ENCODE data around the gene NTN1.
"Not testable (repeated sequence)": the region's sequence is repeated elsewhere in the genome, so short reads cannot be mapped to it uniquely, and the experiment has no call there.

Gene NTN1

DNA sequence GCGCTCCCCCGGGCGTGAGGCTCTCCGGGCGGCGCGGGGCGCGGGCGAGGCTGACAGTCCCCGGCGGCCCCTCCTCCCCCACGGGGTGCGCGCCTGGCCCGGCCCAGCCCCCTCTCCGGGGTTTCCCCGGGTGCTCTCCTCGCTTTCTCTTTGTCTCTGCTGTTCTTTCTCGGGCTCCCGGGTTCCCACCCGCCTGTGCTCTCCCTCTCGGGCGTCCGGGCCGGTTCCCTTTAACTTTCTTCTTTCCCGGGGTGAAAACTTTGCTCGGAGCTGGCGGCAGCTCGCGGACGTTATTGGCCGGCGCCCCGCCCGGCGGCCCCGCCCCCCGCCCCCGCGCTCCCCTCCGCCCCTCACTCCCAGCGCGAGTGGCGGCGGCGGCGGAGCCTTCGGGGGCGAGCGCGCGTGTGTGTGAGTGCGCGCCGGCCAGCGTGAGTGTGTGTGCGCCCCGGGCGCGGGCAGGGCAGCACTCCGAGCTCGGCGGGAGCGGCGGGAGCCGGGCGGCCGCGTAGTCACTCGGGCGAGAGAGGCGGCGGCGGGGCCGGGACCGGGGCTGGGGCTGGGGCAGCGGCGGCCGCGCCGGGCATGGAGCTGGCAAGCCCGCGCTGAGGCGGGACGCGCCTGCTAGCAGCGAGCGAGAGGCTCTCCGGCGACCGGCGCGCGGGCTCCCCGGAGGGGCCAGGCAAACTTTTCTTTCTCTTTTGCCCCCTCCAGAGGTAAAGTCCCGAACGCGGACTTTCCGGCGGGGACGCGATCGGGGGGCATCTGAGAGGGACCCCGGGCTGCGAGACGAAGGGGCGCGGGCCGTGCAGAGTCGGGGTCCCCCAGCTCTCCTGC, at the start of gene NTN1:
Gene NTN1, plus strand, starts transcription at position 353 of the 834 bp plus-strand sequence. CDS start 864 bp downstream, outside the sequence.
- DNase-seq = peak; percentile 42

DNA sequence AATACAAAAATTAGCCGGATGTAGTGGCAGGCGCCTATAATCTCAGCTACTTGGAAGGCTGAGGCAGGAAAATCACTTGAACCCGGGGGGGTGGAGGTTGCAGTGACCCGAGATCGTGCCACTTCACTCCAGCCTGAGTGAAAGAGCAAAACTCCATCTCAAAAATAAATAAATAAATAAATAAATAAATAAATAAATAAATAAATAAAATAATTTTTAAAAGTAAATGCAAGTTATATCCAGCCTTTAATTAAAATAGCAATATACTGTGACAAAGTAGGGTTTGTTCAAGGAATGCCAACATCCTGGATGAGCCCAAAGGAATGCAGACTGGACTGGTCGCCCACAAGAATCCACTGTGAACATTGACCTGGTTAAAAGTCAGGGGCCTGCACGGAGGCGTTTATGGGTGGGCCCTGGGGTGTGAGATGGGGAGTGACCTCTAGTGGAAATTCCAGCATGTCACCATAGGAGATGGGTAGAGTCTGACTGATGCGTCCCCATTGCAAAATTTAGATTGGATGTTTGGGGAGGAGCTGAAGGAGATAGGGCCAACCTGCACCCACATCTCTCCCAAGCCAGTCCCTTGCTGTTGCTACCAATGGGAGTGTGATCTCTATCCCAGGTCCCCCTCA, 46.1 kb upstream of the NTN1 start:
- no peak for DNase-seq

DNA sequence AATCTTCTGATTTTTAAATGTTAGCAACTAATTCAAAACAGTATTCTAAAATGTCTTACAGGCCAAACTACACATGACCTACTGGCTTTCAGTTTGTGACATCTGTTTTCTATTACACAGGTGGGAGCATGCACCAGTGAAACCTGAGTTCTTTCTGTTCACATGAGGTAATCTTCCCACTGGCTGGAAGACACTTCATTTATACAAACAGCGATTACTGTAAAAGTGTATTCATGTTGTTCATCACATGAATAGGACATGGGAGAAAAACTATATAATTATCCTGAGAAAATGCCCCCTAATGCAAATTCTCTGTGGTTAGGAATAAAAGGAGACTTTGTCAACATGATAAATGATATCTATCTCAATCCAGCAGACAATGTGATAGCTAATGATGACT, 44.7 kb upstream of the NTN1 start:
- DNase-seq = no peak

DNA sequence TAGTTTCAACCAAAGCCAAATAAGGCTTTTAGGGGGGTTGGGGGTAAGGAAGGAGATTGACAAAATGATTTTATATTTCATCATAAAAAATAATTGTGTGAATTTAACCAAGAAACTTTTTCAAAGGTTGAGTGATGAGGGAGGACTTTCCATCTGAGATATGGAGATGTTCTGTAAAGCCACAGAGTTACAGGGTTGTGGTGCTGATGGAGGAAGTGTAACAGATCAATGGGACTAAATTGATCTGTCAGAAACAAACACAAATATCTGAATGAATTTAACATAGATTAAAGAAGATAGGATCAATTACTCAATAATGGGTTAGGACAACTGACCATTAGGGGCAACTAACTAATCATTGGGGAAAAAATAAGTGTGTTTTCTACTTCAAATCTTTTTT, 41.6 kb upstream of the NTN1 start:
- no peak for DNase-seq

DNA sequence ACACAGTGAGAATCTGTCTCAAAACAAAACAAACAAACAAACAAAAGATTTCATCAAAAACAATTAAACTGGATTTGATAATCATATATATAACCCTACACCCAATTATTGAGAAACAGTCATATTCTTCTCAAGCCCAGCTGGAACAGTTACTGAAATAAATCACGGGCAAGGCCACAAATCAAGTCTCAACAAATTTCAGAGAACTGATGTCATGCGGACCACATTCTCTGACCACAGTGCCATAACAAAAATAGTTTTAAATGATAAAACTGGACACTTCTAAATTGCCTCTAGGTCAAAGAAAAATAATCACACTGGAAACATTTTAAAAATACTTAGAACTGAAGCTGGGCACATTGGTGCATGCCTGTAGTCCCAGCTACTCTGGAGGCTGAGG, 39.9 kb upstream of the NTN1 start:
- DNase-seq = no peak

DNA sequence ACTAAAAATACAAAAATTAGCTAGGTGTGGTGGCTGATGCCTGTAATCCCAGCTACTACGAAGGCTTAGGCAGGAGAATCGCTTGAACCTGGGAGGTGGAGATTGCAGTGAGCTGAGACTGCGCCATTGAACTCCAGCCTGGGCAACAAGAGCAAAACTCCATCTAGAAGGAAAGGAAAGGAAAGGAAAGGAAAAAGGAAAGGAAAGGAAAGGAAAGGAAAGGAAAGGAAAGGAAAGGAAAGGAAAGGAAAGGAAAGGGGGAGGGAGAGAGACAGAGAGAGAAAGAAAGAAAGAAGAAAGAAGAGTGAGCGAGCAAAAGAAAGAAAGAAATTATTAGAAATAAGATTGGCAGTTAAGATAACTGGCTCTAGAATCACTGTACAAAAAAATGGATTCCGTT, 37.1 kb upstream of the NTN1 start:
- not testable (repeated sequence) for DNase-seq

DNA sequence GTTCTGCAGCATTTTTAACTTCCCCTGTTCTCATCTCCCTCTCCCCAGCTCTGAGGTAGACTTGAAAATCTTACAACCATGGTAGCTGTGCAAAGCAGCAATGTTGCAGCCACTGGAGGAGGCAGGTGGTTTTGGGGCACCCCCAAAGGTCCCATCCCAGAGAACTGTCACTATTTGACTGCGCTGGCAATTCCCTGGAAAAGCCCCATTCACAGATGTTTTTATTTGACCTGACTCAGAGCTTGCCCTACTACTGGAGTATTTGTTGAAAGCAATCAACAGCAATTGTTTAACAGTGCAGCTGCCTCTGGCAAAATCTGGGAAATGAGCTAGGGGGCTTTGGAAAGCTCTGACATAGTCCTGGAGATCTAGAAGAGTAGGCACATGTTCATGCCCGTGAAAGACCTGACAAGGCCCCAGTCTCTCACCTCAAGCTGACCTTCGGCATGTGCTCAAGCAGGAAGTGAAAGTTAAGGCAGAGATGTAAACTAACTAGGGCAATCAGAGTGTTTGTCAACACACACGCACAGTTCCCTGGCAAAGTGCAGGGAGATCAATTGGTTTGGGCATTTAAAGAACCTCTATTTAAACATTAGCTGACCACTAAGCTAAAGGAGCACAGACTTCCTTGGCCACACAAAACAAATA, 36.1 kb upstream of the NTN1 start:
- DNase-seq = no peak

DNA sequence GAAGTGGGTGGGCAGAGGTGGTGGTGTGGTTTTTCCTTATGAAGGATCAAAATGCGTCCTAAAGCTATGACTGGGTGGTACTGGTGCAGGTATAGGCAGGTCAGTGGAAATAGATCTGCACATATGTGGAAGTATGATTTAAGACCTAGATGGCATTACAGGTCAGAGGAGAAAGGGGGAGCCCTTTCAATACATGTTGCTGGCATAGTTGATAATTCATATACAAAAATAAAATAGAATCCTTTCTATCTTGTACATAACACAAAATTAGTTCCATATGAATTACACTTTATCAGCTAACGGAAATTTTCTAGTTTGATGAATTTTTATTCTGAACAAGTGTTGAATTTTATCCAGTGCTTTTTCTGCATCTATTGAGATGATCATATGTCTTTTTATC, 35.0 kb upstream of the NTN1 start:
- DNase-seq = no peak

DNA sequence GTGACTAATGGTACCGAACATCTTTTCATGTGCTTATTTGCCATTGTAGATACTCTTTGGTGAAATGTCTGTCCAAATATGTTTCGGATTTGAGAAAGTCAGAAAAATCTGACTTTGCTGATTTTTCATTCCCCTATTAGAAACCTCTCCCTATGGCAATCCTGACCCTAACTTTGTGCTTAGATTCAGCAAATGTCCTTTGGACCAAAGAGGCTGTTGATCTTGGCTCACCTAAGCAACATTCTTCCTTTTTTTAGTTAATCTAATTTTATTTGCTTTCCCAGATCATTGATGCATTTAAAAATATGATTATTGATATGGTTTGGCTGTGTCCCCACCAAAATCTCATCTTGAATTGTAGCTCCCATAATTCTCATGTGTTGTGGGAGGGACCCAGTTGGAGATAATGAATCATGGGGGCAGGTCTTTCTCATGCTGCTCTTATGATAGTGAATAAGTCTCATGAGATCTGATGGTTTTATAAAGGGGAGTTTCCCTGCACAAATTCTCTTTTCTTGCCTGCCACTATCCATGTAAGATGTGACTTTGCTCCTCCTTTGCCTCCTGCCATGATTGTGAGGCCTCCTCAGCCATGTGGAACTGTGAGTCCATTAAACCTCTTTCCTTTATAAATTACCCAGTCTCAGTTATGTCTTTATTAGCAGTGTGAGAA, 32.9 kb upstream of the NTN1 start:
- DNase-seq = not testable (repeated sequence)

DNA sequence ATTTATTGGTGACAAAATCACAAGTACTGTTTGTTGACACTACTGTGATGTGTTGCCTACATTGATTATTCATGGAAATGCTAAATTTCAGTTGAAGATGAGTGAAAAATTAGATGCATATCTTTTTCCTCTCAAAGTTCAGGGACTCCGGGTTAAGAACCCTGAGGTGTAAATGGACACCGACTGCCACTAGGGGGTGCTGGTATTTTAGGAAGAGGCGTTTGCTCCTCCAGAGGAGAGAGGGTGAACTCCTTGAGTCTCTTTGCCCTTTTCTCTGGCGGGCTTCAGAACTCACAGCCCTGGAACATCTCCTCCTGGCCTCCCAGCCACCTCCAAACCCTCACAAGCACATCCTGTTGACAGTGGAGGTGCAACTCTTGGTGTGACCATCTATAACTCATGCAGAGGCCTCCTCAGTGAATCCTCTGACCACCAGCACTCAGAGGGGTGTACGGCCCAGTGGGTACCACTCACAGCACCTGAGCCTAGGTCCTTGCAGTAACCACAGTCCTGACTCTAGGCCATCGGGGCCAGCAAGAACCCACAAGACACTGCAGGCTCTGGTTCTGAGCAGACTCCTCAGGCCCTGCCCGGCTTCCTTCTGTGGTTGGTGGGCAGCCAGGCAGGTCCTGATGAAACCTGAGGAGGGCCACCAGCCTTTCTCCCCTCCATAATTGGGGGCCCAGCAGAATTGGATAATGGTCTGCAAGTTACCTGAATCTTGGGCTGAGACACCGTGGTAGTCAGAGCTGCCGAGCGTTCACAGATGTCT, 29.6 kb upstream of the NTN1 start:
- DNase-seq = peak; percentile 74

DNA sequence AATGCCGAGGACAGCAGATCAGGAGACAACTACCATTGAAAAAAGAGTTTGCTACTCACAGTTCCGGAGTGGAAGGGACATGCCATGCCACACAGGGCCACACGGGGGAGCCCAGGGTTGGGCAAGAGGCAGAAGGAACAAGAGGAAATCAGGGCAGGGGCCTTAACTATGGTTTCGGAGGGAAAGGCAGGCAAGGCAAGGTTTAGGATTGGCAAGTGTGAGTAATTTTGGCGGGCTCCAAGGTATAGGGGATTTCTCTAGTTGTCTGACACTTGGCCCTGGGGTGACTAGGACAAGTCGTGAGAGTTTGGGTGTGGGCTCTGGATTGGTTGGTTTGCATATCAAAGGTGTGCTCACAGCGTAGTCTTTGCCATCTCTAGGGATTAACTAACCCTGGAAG, 27.0 kb upstream of the NTN1 start:
- peak; percentile 49 for DNase-seq

DNA sequence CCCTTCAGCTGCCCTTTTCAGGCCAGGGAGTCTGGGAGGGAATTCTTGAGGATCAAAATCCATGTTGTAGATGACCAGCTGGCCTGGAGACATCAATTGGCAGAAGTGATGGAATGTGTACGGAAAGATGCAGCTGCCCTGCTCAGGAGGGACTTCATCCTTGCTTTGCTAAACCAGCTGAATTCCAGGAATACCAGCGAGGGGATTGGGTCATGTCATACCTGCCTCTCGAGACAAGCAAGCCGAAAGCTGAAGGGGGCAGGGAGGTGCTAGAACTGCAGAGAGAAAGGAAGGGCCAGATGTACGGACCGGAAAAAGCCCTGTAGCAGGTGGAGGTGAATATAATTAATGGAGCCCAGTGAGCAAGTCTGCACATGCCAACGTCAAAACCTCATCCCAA, 25.6 kb upstream of the NTN1 start:
- DNase-seq = no peak

DNA sequence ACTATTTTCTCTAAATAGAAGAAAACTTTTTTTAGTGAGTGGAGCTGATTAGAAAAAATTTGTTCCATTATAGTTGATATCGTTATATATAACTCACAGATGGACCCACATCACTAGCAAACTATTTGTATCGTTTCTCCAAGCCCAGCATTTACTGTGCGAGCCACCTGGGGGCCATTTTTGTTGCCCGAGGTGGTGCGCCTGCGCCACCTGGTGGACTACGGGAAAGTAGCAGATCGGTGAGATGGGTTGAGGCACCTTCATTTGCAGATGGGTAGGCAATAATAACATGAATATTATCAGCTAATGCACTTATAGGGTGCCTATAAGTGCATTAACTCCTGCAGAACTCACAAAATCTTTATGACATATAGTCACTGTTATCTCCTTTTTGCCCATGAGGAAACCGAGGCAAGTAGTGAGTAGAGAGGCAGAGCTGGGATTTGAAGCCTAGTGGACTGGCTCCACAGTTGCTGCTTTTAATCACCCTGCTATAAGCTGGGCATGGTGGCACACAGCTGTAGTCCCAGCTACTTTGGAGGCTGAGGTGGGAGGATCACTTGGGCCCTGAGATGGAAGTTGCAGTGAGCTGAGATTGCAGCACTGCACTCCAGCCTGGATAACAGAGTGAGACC, 23.2 kb upstream of the NTN1 start:
- DNase-seq = peak; percentile 72

DNA sequence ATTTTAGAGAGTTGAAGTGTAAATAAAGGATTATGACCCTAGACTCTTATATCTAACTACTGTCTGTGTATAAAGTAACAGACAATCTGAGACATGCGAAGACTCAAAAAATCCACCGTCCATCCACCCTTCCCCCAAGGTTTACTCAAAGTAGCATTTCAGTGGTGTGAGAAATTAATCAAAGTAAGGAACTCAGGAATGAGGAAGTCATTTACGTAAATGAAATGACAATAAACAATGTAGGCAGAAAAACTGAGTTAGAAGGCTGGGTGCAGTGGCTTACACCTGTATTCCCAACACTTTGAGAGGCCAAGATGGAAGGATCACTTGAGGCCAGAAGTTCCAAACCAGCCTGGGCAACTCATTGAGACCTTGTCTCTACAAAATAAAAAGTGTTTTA, 19.8 kb upstream of the NTN1 start:
- DNase-seq = no peak

DNA sequence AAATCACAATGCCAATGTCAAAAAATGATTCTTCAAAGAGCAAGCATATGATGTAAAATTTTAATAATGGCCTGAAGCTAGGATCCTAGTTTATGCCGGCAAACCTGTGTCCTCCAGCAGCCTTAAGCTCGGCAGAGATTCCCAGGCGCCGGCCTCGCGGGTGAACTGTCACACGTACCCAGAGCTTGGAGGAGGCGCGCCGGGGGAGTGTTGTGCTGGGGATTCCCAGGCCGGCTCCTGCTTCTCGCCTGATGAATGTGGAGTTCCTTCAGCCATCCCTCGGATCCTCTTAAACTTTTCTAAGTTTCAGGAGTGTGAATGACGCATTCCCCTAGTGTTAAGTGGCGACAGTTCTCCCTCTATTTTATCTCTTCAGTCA, 19.1 kb upstream of the NTN1 start:
- no peak for DNase-seq

DNA sequence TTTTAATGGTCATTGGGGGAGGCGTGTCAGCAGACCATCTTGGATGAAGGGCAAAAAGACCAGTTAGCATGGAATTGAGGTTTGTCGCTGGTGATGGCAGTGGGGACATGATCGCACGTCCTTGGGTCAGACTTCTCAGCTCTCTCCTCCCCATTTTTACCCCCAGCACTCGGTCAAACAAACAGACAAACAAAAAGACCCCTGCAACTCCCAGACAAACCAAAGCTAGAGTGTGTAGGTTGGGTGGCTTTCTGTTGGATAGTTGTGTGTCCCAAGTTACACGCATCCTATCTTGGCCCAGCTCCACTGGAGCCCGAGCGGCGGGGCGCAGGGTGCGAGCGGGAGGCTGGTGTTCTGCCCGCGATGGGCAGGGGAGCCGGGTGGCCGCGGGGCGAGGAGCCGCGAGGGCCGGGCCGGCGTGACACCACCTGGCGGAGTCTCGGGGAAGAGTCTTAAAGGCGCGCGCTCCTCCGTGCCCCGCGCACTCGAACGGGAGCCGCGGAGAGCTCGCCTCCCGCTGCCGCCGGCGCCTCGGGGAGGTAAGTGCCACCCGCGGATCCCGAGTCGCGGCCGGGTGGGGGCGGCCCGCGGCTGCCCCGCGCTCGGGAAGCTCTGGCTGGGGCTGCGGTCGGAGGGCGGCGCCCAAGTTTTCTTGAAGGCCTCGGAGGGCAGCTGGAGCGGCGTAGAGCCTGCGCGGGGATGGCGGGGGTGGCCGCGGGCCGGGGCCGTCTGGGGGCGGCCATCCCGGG, 18.5 kb upstream of the NTN1 start:
- DNase-seq = no peak

DNA sequence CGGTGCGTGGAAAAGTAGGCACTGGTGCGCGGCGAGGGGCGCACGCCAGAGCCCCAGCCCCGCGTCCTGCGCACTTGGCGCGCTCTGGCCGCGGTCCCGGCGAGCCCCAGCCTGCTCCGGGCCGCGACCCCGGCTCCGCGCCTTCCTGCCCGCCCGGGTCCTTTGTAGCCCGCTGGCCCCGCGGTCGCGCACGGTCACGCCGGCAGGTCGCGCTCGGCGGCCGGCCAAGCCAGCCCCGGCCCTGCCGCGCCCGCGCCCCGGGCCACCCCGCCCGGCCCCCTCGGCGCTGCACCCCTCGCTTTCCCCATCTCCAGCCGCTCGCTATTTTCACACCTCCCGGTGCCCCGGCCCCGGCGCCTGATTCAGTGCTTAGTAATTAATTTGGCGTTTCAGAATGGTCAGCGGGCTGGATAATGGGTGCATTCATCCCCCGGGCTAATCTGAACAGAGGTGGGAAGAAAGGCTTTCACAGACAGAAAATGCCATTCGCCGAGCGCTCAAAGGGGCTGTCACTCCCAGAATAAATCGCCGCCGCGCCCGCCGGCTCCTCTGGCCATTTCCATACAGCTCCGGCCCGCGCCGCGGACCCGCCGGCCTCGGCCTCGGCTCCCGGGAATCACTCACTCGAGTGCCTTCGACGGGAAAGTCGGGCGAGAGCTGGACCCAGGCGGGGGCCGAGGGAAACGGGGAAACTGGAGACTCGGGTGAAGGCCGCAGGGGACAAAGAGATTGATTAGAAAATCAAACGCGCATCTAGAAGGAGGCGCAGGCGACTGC, 17.8 kb upstream of the NTN1 start:
- no peak for DNase-seq

DNA sequence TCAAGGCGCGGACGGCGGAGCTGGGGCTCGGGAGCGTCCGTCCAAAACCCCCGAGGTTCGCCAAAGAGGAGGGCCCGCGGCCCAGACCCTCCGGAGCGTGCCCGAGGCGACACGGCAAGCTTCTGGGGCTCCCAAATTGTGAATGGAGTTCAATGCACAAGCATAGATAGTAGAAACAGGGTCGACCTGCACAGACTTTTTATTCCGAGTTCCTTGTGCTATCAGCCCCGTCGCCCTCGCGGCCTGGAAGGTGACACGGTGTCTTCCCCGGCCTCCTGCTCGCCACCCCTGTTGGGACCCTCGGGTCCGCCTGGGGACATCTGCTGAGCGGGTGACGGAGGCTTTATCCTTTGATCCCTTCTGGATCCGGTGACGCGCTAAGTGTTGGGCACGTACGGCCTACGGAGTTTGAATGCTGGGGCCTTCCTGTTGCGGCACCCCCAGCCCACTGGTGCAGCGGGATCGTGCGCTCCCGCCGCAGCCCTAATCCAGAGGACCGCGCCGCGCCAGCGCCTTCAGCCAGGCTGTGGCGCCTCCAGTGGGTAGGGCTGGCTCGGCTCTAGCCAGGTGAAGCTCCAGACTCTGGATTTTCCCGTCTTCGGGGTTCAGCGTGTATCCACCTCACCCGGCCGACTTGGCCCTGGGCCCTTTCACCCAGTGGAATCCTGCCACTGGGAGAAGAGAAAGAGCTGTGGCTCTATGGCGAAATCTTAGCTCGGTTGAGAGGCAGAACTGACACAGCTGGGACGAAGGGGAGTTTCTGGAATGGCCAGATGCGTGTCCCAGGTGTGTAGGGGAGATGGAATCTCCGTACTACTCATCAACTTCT, 17.0 kb upstream of the NTN1 start:
- DNase-seq = no peak

DNA sequence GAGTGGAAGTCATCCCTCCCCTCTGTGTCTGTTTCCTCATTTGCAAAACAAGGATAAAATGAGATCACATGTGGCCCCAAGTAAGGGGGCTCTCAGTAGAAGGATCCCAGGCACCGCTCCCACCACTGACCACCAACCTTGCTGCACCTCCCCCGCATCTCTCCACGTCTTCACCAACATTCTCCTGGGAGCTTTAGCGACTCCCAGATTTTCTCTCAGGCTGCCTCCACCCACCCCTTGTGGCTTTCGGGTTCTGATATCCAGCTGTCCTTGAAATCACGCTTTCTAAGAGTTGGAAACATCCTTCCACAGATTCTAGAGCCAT, 16.4 kb upstream of the NTN1 start:
- no peak for DNase-seq
